ENCODE data around the gene C4orf33.

DNA sequence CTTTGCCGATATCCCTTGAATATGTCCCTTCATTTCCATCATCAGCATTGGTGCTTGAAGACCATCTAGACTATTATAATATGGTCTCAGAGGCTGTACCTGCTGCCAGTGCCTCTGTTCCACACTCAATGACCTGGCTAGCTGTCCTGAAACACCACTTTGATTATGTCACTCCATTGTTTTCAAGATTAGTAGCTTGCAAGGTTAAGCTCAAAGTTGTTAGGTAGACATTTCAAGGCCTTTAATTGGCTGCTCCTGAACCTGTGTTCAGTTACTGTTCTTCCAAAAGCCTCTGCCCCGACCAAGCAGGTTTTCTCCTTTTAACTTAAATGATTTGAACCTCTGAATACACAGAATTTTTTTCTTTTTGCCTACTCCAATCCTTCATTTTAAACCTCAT is 52.9 kb downstream of the C4orf33 start:
- no peak for TF ChIP-seq EZH2phosphoT487 (IDR thresholded peaks at IDR 0.05; ENCODE audit: borderline replicate concordance, low read depth, low read length)
- TF ChIP-seq, protein P1, sequence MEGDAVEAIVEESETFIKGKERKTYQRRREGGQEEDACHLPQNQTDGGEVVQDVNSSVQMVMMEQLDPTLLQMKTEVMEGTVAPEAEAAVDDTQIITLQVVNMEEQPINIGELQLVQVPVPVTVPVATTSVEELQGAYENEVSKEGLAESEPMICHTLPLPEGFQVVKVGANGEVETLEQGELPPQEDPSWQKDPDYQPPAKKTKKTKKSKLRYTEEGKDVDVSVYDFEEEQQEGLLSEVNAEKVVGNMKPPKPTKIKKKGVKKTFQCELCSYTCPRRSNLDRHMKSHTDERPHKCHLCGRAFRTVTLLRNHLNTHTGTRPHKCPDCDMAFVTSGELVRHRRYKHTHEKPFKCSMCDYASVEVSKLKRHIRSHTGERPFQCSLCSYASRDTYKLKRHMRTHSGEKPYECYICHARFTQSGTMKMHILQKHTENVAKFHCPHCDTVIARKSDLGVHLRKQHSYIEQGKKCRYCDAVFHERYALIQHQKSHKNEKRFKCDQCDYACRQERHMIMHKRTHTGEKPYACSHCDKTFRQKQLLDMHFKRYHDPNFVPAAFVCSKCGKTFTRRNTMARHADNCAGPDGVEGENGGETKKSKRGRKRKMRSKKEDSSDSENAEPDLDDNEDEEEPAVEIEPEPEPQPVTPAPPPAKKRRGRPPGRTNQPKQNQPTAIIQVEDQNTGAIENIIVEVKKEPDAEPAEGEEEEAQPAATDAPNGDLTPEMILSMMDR (conservative IDR thresholded peaks at IDR 0.05; ENCODE audit: low read length), result no peak
